Measurements from ENCODE around the gene ABCC3. TPM values are rescaled to one million over a fixed set of nuclear protein-coding genes. Genes with fewer than 3 reads are reported as not detected.

Gene ABCC3
- total and polyA plus RNA-seq, 9 of the 15 experiments (the other 6 are each of a cell fraction or from before 2014, with no cell fraction given): 0.03 to 1.6 (median 0.42) TPM; not detected in 5

DNA sequence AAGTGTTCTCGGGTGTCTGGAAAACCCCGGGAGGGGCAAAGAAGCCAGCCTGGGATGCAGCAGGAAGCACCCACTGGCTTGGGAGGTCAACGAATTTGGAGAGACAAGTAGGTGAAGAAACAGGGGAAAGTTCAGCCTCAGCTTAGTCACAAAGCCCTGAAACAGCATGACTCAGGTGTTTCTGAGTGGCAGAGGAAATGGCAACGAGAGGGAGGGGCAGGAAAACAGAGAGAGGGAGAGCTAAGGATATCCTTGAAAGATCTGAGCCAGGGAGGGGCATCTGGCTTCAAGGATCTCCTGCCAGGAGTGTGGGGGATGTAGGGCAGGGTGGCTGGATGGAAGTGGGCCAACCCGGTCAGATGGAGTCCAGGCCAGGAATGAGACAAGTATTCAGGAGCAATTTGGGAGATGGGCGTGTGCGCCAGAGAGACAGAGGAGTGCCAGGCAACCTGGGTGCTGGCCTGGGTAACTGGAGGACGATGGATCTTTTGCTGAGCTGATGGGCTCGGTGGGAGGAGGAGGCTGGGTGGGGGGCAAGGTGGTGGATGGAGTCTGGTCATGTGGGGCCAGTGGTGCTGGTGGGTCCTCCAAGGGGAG is 27.2 kb downstream of the ABCC3 start (continued):
- TF ChIP-seq ZFP1 (CRISPR knock-in tag; IDR thresholded peaks at IDR 0.05): no peak
- peak; percentile 86 for TF ChIP-seq EP300 (IDR thresholded peaks at IDR 0.05; ENCODE audit: low read length)
- no peak for TF ChIP-seq RFX1 (IDR thresholded peaks at IDR 0.05)
- no peak for TF ChIP-seq ZC3H11A (IDR thresholded peaks at IDR 0.05; ENCODE audit: low read depth, low read length)
- no peak for TF ChIP-seq MCM5 (IDR thresholded peaks at IDR 0.05; ENCODE audit: low read depth)
- TF ChIP-seq ELF2 (CRISPR knock-in tag; IDR thresholded peaks at IDR 0.05): no peak
- TF ChIP-seq, protein P1, sequence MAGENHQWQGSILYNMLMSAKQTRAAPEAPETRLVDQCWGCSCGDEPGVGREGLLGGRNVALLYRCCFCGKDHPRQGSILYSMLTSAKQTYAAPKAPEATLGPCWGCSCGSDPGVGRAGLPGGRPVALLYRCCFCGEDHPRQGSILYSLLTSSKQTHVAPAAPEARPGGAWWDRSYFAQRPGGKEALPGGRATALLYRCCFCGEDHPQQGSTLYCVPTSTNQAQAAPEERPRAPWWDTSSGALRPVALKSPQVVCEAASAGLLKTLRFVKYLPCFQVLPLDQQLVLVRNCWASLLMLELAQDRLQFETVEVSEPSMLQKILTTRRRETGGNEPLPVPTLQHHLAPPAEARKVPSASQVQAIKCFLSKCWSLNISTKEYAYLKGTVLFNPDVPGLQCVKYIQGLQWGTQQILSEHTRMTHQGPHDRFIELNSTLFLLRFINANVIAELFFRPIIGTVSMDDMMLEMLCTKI (IDR thresholded peaks at IDR 0.05; ENCODE audit: partially characterized antibody): no peak
- TF ChIP-seq PHB (CRISPR knock-in tag; IDR thresholded peaks at IDR 0.05): no peak
- TF ChIP-seq, protein P2, sequence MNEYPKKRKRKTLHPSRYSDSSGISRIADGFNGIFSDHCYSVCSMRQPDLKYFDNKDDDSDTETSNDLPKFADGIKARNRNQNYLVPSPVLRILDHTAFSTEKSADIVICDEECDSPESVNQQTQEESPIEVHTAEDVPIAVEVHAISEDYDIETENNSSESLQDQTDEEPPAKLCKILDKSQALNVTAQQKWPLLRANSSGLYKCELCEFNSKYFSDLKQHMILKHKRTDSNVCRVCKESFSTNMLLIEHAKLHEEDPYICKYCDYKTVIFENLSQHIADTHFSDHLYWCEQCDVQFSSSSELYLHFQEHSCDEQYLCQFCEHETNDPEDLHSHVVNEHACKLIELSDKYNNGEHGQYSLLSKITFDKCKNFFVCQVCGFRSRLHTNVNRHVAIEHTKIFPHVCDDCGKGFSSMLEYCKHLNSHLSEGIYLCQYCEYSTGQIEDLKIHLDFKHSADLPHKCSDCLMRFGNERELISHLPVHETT (CRISPR knock-in tag; conservative IDR thresholded peaks at IDR 0.05 in 1 of 2, IDR thresholded peaks at IDR 0.05 in 1 of 2): peak in 1 of 2 experiments; percentile 71; a peak in 1 of 4 replicates
- TF ChIP-seq, protein P3, sequence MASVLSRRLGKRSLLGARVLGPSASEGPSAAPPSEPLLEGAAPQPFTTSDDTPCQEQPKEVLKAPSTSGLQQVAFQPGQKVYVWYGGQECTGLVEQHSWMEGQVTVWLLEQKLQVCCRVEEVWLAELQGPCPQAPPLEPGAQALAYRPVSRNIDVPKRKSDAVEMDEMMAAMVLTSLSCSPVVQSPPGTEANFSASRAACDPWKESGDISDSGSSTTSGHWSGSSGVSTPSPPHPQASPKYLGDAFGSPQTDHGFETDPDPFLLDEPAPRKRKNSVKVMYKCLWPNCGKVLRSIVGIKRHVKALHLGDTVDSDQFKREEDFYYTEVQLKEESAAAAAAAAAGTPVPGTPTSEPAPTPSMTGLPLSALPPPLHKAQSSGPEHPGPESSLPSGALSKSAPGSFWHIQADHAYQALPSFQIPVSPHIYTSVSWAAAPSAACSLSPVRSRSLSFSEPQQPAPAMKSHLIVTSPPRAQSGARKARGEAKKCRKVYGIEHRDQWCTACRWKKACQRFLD (CRISPR knock-in tag; IDR thresholded peaks at IDR 0.05): no peak; the same call in 1 of the 2 replicates
- TF ChIP-seq GATAD2B (IDR thresholded peaks at IDR 0.05; ENCODE audit: borderline replicate concordance): no peak
- no peak for TF ChIP-seq CBX8 (IDR thresholded peaks at IDR 0.05; ENCODE audit: borderline replicate concordance, extremely low read depth, low read depth, low read length, poor library complexity, severe bottlenecking)
- TF ChIP-seq MEF2D (tag; conservative IDR thresholded peaks at IDR 0.05; ENCODE audit: low read depth): peak; percentile 84
- TF ChIP-seq, protein P4, sequence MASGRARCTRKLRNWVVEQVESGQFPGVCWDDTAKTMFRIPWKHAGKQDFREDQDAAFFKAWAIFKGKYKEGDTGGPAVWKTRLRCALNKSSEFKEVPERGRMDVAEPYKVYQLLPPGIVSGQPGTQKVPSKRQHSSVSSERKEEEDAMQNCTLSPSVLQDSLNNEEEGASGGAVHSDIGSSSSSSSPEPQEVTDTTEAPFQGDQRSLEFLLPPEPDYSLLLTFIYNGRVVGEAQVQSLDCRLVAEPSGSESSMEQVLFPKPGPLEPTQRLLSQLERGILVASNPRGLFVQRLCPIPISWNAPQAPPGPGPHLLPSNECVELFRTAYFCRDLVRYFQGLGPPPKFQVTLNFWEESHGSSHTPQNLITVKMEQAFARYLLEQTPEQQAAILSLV (tag; IDR thresholded peaks at IDR 0.05): peak; percentile 48; the same call in 1 of the 2 replicates
- TF ChIP-seq, protein P5, sequence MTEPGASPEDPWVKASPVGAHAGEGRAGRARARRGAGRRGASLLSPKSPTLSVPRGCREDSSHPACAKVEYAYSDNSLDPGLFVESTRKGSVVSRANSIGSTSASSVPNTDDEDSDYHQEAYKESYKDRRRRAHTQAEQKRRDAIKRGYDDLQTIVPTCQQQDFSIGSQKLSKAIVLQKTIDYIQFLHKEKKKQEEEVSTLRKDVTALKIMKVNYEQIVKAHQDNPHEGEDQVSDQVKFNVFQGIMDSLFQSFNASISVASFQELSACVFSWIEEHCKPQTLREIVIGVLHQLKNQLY (CRISPR knock-in tag; conservative IDR thresholded peaks at IDR 0.05): no peak
- TF ChIP-seq ZNF282 (CRISPR knock-in tag; IDR thresholded peaks at IDR 0.05): no peak
- peak; percentile 92 for TF ChIP-seq HLTF (IDR thresholded peaks at IDR 0.05)
- peak; percentile 95 for TF ChIP-seq ETV1 (tag; conservative IDR thresholded peaks at IDR 0.05; ENCODE audit: low read depth)
- TF ChIP-seq EZH2 (IDR thresholded peaks at IDR 0.05; ENCODE audit: borderline replicate concordance, low read depth, low read length): no peak
- peak; percentile 46; the same call in 1 of the 2 replicates for TF ChIP-seq CBFA2T3 (IDR thresholded peaks at IDR 0.05)
- TF ChIP-seq ETV6 (IDR thresholded peaks at IDR 0.05; ENCODE audit: borderline replicate concordance in 1 of 2, low read depth in 2 of 2, low read length in 1 of 2): no peak; a peak in 1 of 4 replicates
- TF ChIP-seq ETV6 (CRISPR knock-in tag; IDR thresholded peaks at IDR 0.05; ENCODE audit: borderline replicate concordance): no peak
